H1 (cell line): Measurements from ENCODE around the gene KCTD10. TPM values are rescaled to one million over a fixed set of nuclear protein-coding genes. Genes with fewer than 3 reads are reported as not detected.

Source experiments
- CTCF ChIA-PET: fragments of 300-600 bp; sonication (Branson Sonifier 250); formaldehyde crosslinking; loops from one replicate; lab custom pipeline; 2021; ENCODE audit not compliant: partially characterized antibody; lab: Charles Lee
- POLR2A ChIA-PET: fragments of 300-600 bp; sonication (Branson Sonifier 250); formaldehyde crosslinking; loops from one replicate; lab custom pipeline; 2021; ENCODE audit warnings: inconsistent platforms; ENCODE audit not compliant: partially characterized antibody; lab: Charles Lee
- DNase-seq, 2 experiments: peaks; one replicate each; pipeline versions ENCODE4 v3.0.0 to v3.0.0-alpha.2; 2010 to 2022; ENCODE audit warnings: low spot score in 2 of 2, low read depth in 1 of 2, mixed read lengths in 1 of 2
- FAIRE-seq: peaks from 2 replicates; lab custom pipeline; 2011; peaks lifted over from hg19 to GRCh38; lab: Jason Lieb, UNC
- H2AFZ ChIP-seq: 2 replicates; pipeline ENCODE4 v1.8.1; 2012; ENCODE audit warnings: low read length, inconsistent platforms
- H2AK5ac ChIP-seq: 2 replicates; pipeline ENCODE4 v1.6.1; 2013; ENCODE audit warnings: low read depth, low read length
- H2BK120ac ChIP-seq: replicated peaks from 2 replicates; pipeline ENCODE3; 2013; ENCODE audit warnings: low read depth, low read length, inconsistent platforms
- H2BK12ac ChIP-seq: 2 replicates; pipeline ENCODE4 v1.6.1; 2013; ENCODE audit warnings: low read depth, low read length
- H2BK15ac ChIP-seq: 2 replicates; pipeline ENCODE4 v1.6.1; 2013; ENCODE audit warnings: low read length
- H2BK20ac ChIP-seq: 2 replicates; pipeline ENCODE4 v1.6.1; 2013; ENCODE audit warnings: low read length
- H2BK5ac ChIP-seq: 2 replicates; pipeline ENCODE4 v1.6.1; 2013; ENCODE audit warnings: low read depth, low read length
- H3K14ac ChIP-seq: 2 replicates; pipeline ENCODE4 v1.6.1; 2013; ENCODE audit warnings: inconsistent platforms; ENCODE audit not compliant: insufficient read length
- H3K18ac ChIP-seq: 2 replicates; pipeline ENCODE4 v1.6.1; 2013; ENCODE audit warnings: low read length; ENCODE audit errors: extremely low read depth
- H3K23ac ChIP-seq: 2 replicates; pipeline ENCODE4 v1.6.1; 2013; ENCODE audit warnings: inconsistent platforms; ENCODE audit not compliant: insufficient read length
- H3K23me2 ChIP-seq: 2 replicates; pipeline ENCODE4 v1.6.1; 2013; ENCODE audit warnings: low read depth, low read length
- H3K27ac ChIP-seq: 2 replicates; pipeline ENCODE4 v1.6.1; 2011; ENCODE audit warnings: low read depth, low read length, inconsistent platforms
- H3K27me3 ChIP-seq, 4 experiments: replicated peaks in 1 of 4; 1 replicate in 1 of 4; 2 replicates in 3 of 4; pipeline versions ENCODE4 v1.6.1 to v1.8.1; 2011 to 2013; ENCODE audit warnings: low read length in 3 of 4, mild to moderate bottlenecking in 3 of 4, inconsistent platforms in 2 of 4, mixed read lengths in 2 of 4, moderate library complexity in 1 of 4; ENCODE audit not compliant: control insufficient read depth in 3 of 4, insufficient read depth in 3 of 4; ENCODE audit errors: extremely low read depth in 1 of 4
- H3K36me3 ChIP-seq, 4 experiments: 2 replicates each; pipeline versions ENCODE4 v1.6.1 to v1.8.1; 2011 to 2013; ENCODE audit warnings: mild to moderate bottlenecking in 4 of 4, low read length in 3 of 4, moderate library complexity in 2 of 4, control low read depth in 1 of 4, inconsistent platforms in 1 of 4; ENCODE audit not compliant: insufficient read depth in 4 of 4, control insufficient read depth in 2 of 4
- H3K4ac ChIP-seq: replicated peaks from 2 replicates; pipeline ENCODE3; 2013; ENCODE audit warnings: low read length, low read depth, mixed read lengths, inconsistent platforms; ENCODE audit not compliant: insufficient read length
- H3K4me1 ChIP-seq, 4 experiments: replicated peaks in 1 of 4; 1 replicate in 1 of 4; 2 replicates in 3 of 4; pipeline versions ENCODE4 v1.6.1 to v1.8.1; 2011 to 2013; ENCODE audit warnings: low read length in 3 of 4, inconsistent platforms in 2 of 4, mixed read lengths in 1 of 4; ENCODE audit not compliant: insufficient read depth in 4 of 4, control insufficient read depth in 3 of 4
- H3K4me2 ChIP-seq, 2 experiments: 2 replicates each; pipeline versions ENCODE4 v1.6.1 to v1.8.1; 2011 to 2013; ENCODE audit warnings: low read depth in 2 of 2, low read length in 2 of 2, control low read depth in 1 of 2, inconsistent platforms in 1 of 2, mild to moderate bottlenecking in 1 of 2; ENCODE audit not compliant: insufficient read depth in 1 of 2
- H3K4me3 ChIP-seq, 4 experiments: fragments of 200-600, 300-600 bp in 1 of 4; sonication (generic), shearing (Covaris generic), sonication (Bioruptor Twin) in 1 of 4; 2 replicates each; pipeline versions ENCODE4 v1.5.1 to v1.8.1; 2011 to 2016; ENCODE audit warnings: low read length in 4 of 4, low read depth in 3 of 4, control low read depth in 2 of 4, inconsistent platforms in 2 of 4, mild to moderate bottlenecking in 2 of 4, mixed read lengths in 1 of 4, moderate library complexity in 1 of 4; ENCODE audit not compliant: insufficient read depth in 2 of 4; ENCODE audit errors: extremely low read depth in 1 of 4
- H3K56ac ChIP-seq: replicated peaks from 2 replicates; pipeline ENCODE3; 2013; ENCODE audit warnings: low read depth, mild to moderate bottlenecking, mixed read lengths, low read length, inconsistent platforms; ENCODE audit not compliant: insufficient read length
- H3K79me1 ChIP-seq: 2 replicates; pipeline ENCODE4 v1.6.1; 2013; ENCODE audit warnings: low read depth, low read length, control low read depth
- H3K79me2 ChIP-seq, 2 experiments: 2 replicates each; pipeline versions ENCODE4 v1.6.1 to v1.8.1; 2012 to 2013; ENCODE audit warnings: low read length in 2 of 2, mild to moderate bottlenecking in 2 of 2, inconsistent platforms in 1 of 2; ENCODE audit not compliant: insufficient read depth in 2 of 2, control insufficient read depth in 1 of 2
- H3K9ac ChIP-seq, 4 experiments: replicated peaks in 1 of 4; 1 replicate in 1 of 4; 2 replicates in 3 of 4; pipeline versions ENCODE4 v1.6.1 to v1.8.1; 2011 to 2013; ENCODE audit warnings: low read depth in 3 of 4, low read length in 3 of 4, control low read depth in 2 of 4, mild to moderate bottlenecking in 2 of 4, moderate library complexity in 2 of 4, inconsistent platforms in 1 of 4; ENCODE audit errors: extremely low read depth in 1 of 4
- H3K9me3 ChIP-seq, 2 experiments: 2 replicates each; pipeline versions ENCODE4 v1.6.1 to v1.8.1; 2012 to 2013; ENCODE audit warnings: mild to moderate bottlenecking in 2 of 2, moderate library complexity in 2 of 2, control low read depth in 1 of 2, inconsistent platforms in 1 of 2, low read depth in 1 of 2, low read length in 1 of 2, mixed read lengths in 1 of 2; ENCODE audit not compliant: insufficient read depth in 2 of 2
- H4K20me1 ChIP-seq, 2 experiments: replicated peaks in 1 of 2; 2 replicates each; pipeline versions ENCODE3 to v1.8.1; 2011 to 2013; ENCODE audit warnings: inconsistent platforms in 2 of 2, low read length in 2 of 2, mild to moderate bottlenecking in 1 of 2; ENCODE audit not compliant: insufficient read depth in 2 of 2, control insufficient read depth in 1 of 2
- H4K5ac ChIP-seq: 2 replicates; pipeline ENCODE4 v1.6.1; 2013; ENCODE audit warnings: low read length, low read depth, mixed read lengths, inconsistent platforms; ENCODE audit not compliant: insufficient read length
- H4K8ac ChIP-seq: 2 replicates; pipeline ENCODE4 v1.8.0; 2013; ENCODE audit warnings: mild to moderate bottlenecking, moderate library complexity, low read length, inconsistent platforms; ENCODE audit not compliant: insufficient read depth; ENCODE audit errors: extremely low read depth
- H4K91ac ChIP-seq: replicated peaks from 2 replicates; pipeline ENCODE3; 2013; ENCODE audit warnings: low read length, mixed read lengths, inconsistent platforms; ENCODE audit not compliant: insufficient read length
- ASH2L ChIP-seq: fragments of 200-600, 300-600 bp; sonication (generic); IDR thresholded peaks from one replicate; pipeline ENCODE4 v1.7.1; 2017; ENCODE audit warnings: low read length
- BCL11A ChIP-seq, 2 experiments: IDR thresholded peaks; one replicate each; pipeline ENCODE4 v1.6.1; 2011; ENCODE audit warnings: low read depth in 2 of 2, low read length in 2 of 2, mild to moderate bottlenecking in 2 of 2
- FOSL1 ChIP-seq: IDR thresholded peaks from 2 replicates; pipeline ENCODE4 v1.6.1; 2011; ENCODE audit warnings: mild to moderate bottlenecking, low read depth, low read length, moderate library complexity; ENCODE audit not compliant: insufficient read depth
- JUN ChIP-seq: IDR thresholded peaks from 2 replicates; pipeline ENCODE4 v1.6.1; 2011; ENCODE audit warnings: low read depth, mild to moderate bottlenecking, improper control_type of control experiment, low read length
- RFX5 ChIP-seq: IDR thresholded peaks from 2 replicates; pipeline ENCODE4 v1.6.1; 2011; ENCODE audit warnings: low read depth, low read length, improper control_type of control experiment, borderline replicate concordance
- TCF12 ChIP-seq: IDR thresholded peaks from 2 replicates; pipeline ENCODE4 v1.6.1; 2011; ENCODE audit warnings: low read depth, mild to moderate bottlenecking, low read length
- ZNF274 ChIP-seq: IDR thresholded peaks from 2 replicates; pipeline ENCODE4 v1.7.0; 2012; ENCODE audit warnings: low read length, borderline replicate concordance; ENCODE audit errors: extremely low read depth
- WGBS, 2 experiments: shearing (Covaris generic) in 1 of 2; methylation state at CpG; one replicate each; pipeline versions ENCODE4 v1.1.6 to v1.1.7; 2013 to 2015; ENCODE audit warnings: low lambda C conversion rate in 2 of 2, mixed read lengths in 2 of 2, inconsistent platforms in 1 of 2, low coverage in 1 of 2, missing lambda C conversion rate in 1 of 2; ENCODE audit not compliant: insufficient replicate concordance in 2 of 2, insufficient coverage in 1 of 2, insufficient read length in 1 of 2; ENCODE audit errors: extremely low coverage in 1 of 2, missing lambda C conversion rate in 1 of 2; 5-methylcytosine and 5-hydroxymethylcytosine counted together
- polyA plus RNA-seq, 7 experiments: library from polyadenylated mRNA; depleted of rRNA in 3 of 7; stranded (reverse) in 5 of 7; unstranded in 2 of 7; fragments of >200 nt in 5 of 7; fragments of 200-250 nt in 2 of 7; gene quantifications; 1 replicate in 5 of 7; 2 replicates in 1 of 7; 4 replicates in 1 of 7; pipeline versions ENCODE4 v1.2.1 to v1.2.3, GENCODE V29; 2011 to 2013; ENCODE audit warnings: missing spikeins in 2 of 7, mixed read lengths in 2 of 7
- total RNA-seq: library from RNA; stranded (reverse); fragmentation: NEBNext Ultra II Directional; extraction: Animal tissue kit (Norgen Biotek cat#: 25700); gene quantifications from 2 replicates; pipeline ENCODE4 v1.2.1, GENCODE V29; 2021

KCTD10 gene
- total and polyA plus RNA-seq, 2 of the 8 experiments (the other 6 are each of a cell fraction or from before 2014, with no cell fraction given) = 45.3 to 52.4 TPM

GRCh38 chr12:109494348-109494881 is 17.3 kb upstream of the KCTD10 start:
- H4K20me1 ChIP-seq = no peaks in the 10 kb centered on the region
- no peak overlapping the region for H4K8ac ChIP-seq
- H3K23me2 ChIP-seq = no peaks in the 10 kb centered on the region
- 0 out of 4 replicates have a peak, but pooled peaks cover 0 to 4% of the 10 kb centered on the region in 2 experiments for H3K9me3 ChIP-seq
- no peak overlapping the region for H2BK20ac ChIP-seq
- no peak overlapping the region for H2AK5ac ChIP-seq
- DNase-seq = no peak
- H3K9ac ChIP-seq = no peak overlapping the region
- no peak overlapping the region for H3K4ac ChIP-seq
- POLR2A ChIA-PET = interaction anchor here (2.0 kb wide), 1 partner anchor 17 kb away, joined by 8 read pairs; the partner anchor contains the start of genes KCTD10 and UBE3B
- H2BK12ac ChIP-seq = no peak overlapping the region
- H3K56ac ChIP-seq = no peak overlapping the region
- no peaks in the 10 kb centered on the region for H3K79me2 ChIP-seq
- H3K4me1 ChIP-seq = no peaks in the 10 kb centered on the region
- H4K5ac ChIP-seq = no peak overlapping the region
- H3K4me3 ChIP-seq = no peak overlapping the region
- H3K18ac ChIP-seq = no peak overlapping the region
- 91% methylated on average over 7 of the region's 7 CpGs; no CpG with 5 or more reads in 1 of the 2 experiments for WGBS, 2 experiments
- FAIRE-seq = no peak
- no peak overlapping the region for H2BK120ac ChIP-seq
- H4K91ac ChIP-seq = no peak overlapping the region
- H3K36me3 ChIP-seq = peaks cover 0 to 39% (median 24%) of the 10 kb centered on the region in 4 experiments; a peak in 6 of 8 replicates
- H2BK5ac ChIP-seq = no peak overlapping the region
- H3K23ac ChIP-seq = no peak overlapping the region
- no peak overlapping the region for H3K4me2 ChIP-seq
- TF ChIP-seq TCF12 (no peak), BCL11A (IDR thresholded peaks at IDR 0.05; ENCODE audit: low read depth in 2 of 2, low read length in 2 of 2) (no peak), ZNF274 (no peak), FOSL1 (no peak), RFX5 (no peak), JUN (no peak), ASH2L (no peak)
- no peak overlapping the region for H3K27ac ChIP-seq
- no peak overlapping the region for H2BK15ac ChIP-seq
- H3K14ac ChIP-seq = no peak overlapping the region
- H3K27me3 ChIP-seq = no peaks in the 10 kb centered on the region
- CTCF ChIA-PET = interaction anchor here (0.6 to 3.4 kb wide), 4 partner anchors 61 to 107 kb away, joined by 3 to 14 read pairs (median 6); no protein-coding TSS in a partner anchor
- H2AFZ ChIP-seq = no peak overlapping the region
- no peaks in the 10 kb centered on the region for H3K79me1 ChIP-seq
